DOHH2 (cell line): ENCODE measurements around the gene KCNQ1.

Experiments used
- EZH2phosphoT487 ChIP-seq: fragments of 200-600 bp; sonication (generic); IDR thresholded peaks from 2 replicates; pipeline ENCODE4 v1.6.1; 2017; ENCODE audit warnings: borderline replicate concordance, mild to moderate bottlenecking, antibody characterized with exemption, low read length, moderate library complexity, mixed read lengths
- TF ChIP-seq, protein P1 (sequence below): fragments of 200-600 bp; sonication (generic); IDR thresholded peaks from one replicate; pipeline ENCODE4 v1.5.1; 2014; ENCODE audit warnings: antibody characterized with exemption, mild to moderate bottlenecking, low read depth, low read length; ENCODE audit not compliant: poor library complexity, severe bottlenecking

- TF ChIP-seq, protein P1, sequence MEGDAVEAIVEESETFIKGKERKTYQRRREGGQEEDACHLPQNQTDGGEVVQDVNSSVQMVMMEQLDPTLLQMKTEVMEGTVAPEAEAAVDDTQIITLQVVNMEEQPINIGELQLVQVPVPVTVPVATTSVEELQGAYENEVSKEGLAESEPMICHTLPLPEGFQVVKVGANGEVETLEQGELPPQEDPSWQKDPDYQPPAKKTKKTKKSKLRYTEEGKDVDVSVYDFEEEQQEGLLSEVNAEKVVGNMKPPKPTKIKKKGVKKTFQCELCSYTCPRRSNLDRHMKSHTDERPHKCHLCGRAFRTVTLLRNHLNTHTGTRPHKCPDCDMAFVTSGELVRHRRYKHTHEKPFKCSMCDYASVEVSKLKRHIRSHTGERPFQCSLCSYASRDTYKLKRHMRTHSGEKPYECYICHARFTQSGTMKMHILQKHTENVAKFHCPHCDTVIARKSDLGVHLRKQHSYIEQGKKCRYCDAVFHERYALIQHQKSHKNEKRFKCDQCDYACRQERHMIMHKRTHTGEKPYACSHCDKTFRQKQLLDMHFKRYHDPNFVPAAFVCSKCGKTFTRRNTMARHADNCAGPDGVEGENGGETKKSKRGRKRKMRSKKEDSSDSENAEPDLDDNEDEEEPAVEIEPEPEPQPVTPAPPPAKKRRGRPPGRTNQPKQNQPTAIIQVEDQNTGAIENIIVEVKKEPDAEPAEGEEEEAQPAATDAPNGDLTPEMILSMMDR: no peak
- no peak for TF ChIP-seq EZH2phosphoT487
These were observed 239.0 kb downstream of the KCNQ1 start for GRCh38 chr11:2683806-2684205.
